Adrenal gland (tissue), 12 donors: ENCODE results near the gene IFT20. TPM values are rescaled to one million over a fixed set of nuclear protein-coding genes. Genes with fewer than 3 reads are reported as not detected.

Experiments
- DNase-seq, 7 donors: peaks; one replicate each; pipeline ENCODE4 v3.0.0-alpha.2; 2019 to 2020
- H3K27ac ChIP-seq, 5 donors: fragments of 200-600 bp; sonication (generic) in 4 of 5; 1 replicate in 3 of 5; 2 replicates in 2 of 5; pipeline versions ENCODE4 v1.5.1 to v1.8.0; 2016 to 2020; ENCODE audit warnings: mild to moderate bottlenecking in 1 of 5
- H3K27me3 ChIP-seq: fragments of 200-600 bp; 2 replicates; pipeline ENCODE4 v1.8.0; 2021
- H3K36me3 ChIP-seq, 2 donors: fragments of 200-600 bp; replicated peaks in 1 of 2; 1 replicate in 1 of 2; 2 replicates in 1 of 2; pipeline versions ENCODE4 v1.5.1 to v1.8.0; 2018 to 2022
- H3K4me1 ChIP-seq, 2 donors: fragments of 200-600 bp; replicated peaks in 1 of 2; 1 replicate in 1 of 2; 2 replicates in 1 of 2; pipeline versions ENCODE4 v1.5.1 to v1.8.0; 2018 to 2021
- H3K4me3 ChIP-seq, 4 donors: fragments of 200-600 bp; sonication (generic) in 3 of 4; one replicate each; pipeline ENCODE4 v1.5.1; 2016 to 2018
- H3K9me3 ChIP-seq, 3 donors: fragments of 200-600 bp; sonication (generic) in 1 of 3; replicated peaks in 1 of 3; 1 replicate in 2 of 3; 2 replicates in 1 of 3; pipeline versions ENCODE4 v1.5.1 to v1.8.0; 2016 to 2021
- POLR2A ChIP-seq, 2 donors: fragments of 450-650 bp; IDR thresholded peaks; one replicate each; pipeline ENCODE4 v1.6.1; 2017; ENCODE audit warnings: antibody characterized with exemption in 2 of 2, mild to moderate bottlenecking in 2 of 2, moderate library complexity in 1 of 2
- WGBS, 4 donors: extraction: QIAGEN DNeasy Blood & Tissue Kit in 2 of 4; methylation state at CpG; one replicate each; pipeline versions ENCODE4 v1.1.5 to v1.1.7; 2013 to 2017; 5-methylcytosine and 5-hydroxymethylcytosine counted together
- intact Hi-C, 2 donors: fragments of 100-400 bp; cut with DNase I; formaldehyde crosslinking; loops; one replicate each; pipeline versions ENCODE4 v1.14.1 to v1.15.0; 2022 to 2023
- polyA plus RNA-seq, 3 donors: library from polyadenylated mRNA; stranded (reverse); fragments of 200-250 nt in 2 of 3; fragments of 350-450 nt in 1 of 3; fragmentation: Illumina TruSeq in 1 of 3; extraction: RNeasy Lipid Tissue Mini Kit (QIAGEN cat#74804) in 1 of 3; gene quantifications; one replicate each; pipeline ENCODE4 v1.2.3, GENCODE V29; 2013 to 2014
- total RNA-seq, 9 donors: library from RNA; depleted of rRNA in 4 of 9; stranded (reverse); fragments of >200 nt in 4 of 9; fragments of 120-200 nt in 1 of 9; fragmentation: NEBNext Ultra II Directional in 1 of 9; extraction: Animal tissue kit (Norgen Biotek cat#: 25700) in 1 of 9; gene quantifications; one replicate each; pipeline versions ENCODE4 v1.1.0 to v1.2.4, GENCODE V29; 2013 to 2023
- TF ChIP-seq, protein P1 (sequence below), 6 experiments: fragments of 450-650 bp in 4 of 6; fragments of 200-600 bp in 2 of 6; sonication (generic) in 1 of 6; IDR thresholded peaks; 1 replicate in 5 of 6; 2 replicates in 1 of 6; pipeline versions ENCODE4 v1.5.1 to v1.8.0; 2016 to 2021; ENCODE audit warnings: antibody characterized with exemption in 6 of 6, mild to moderate bottlenecking in 2 of 6, moderate library complexity in 1 of 6
- donor health status: healthy with polysubstance abuse.
- donor health status: Bipolar disorder and iron deficiency.
- donor health status: DM: yes; HTN: yes; CAD: no.
- donor health status: DM: no; HTN: no; CAD: no.
- donor health status: DM: no; HTN: no; CAD: no.
- donor health status: DM: yes; HTN: yes; CAD: no.

The IFT20 gene
- total and polyA plus RNA-seq, 12 donors, result 24.5 to 100 (median 41.2) TPM

DNA sequence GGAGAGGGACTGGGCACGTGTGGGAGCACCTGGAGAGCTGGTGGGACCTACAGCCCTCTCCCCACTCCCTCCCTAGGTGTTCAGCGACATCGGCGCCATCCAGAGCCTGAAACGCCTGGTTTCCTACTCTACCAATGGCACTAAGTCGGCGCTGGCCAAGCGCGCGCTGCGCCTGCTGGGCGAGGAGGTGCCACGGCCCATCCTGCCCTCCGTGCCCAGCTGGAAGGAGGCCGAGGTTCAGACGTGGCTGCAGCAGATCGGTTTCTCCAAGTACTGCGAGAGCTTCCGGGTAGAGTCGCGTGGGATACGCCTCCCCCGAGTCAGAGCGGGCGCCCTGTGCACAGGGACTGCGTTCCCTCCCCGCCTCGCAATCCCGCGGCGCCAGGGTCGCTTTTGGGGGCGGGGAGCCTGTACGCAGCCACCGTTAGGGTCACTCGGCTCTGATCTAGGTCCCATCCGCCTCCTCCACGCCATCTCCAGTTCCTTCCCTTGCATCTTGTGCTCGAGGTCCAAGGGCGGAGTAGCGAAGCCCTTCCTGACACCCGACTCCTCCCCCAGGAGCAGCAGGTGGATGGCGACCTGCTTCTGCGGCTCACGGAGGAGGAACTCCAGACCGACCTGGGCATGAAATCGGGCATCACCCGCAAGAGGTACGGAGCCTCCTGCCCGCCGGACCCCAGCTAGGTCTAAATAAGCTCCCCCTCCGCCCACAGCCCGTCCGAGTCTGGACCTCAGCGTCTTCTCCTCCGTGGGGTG lies 49.2 kb upstream of the IFT20 start:
- intact Hi-C loops, result no loop called here
- peaks cover 0 to 24% of the 10 kb centered on the region in 2 donors for H3K36me3 ChIP-seq

DNA sequence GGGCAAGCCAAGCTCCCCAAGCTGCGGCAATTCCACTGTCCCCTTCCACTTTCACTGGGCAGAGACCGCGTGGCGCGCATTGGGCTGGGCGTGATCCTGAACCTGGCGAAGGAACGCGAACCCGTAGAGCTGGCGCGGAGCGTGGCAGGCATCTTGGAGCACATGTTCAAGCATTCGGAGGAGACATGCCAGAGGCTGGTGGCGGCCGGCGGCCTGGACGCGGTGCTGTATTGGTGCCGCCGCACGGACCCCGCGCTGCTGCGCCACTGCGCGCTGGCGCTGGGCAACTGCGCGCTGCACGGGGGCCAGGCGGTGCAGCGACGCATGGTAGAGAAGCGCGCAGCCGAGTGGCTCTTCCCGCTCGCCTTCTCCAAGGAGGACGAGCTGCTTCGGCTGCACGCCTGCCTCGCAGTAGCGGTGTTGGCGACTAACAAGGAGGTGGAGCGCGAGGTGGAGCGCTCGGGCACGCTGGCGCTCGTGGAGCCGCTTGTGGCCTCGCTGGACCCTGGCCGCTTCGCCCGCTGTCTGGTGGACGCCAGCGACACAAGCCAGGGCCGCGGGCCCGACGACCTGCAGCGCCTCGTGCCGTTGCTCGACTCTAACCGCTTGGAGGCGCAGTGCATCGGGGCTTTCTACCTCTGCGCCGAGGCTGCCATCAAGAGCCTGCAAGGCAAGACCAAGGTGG lies 46.0 kb upstream of the IFT20 start:
- Histone ChIP-seq H3K36me3 (no peaks in the 10 kb centered on the region), H3K4me1 (no peaks in the 10 kb centered on the region), H3K27me3 (no peaks in the 10 kb centered on the region), H3K9me3 (no peaks in the 10 kb centered on the region), H3K27ac (no peak overlapping the region), H3K4me3 (no peak overlapping the region)
- intact Hi-C loops, result no loop called here
- no peak for DNase-seq
- WGBS, 4 donors, result 40 to 66% (median 47%) methylated on average over 17 to 72 of the region's 72 CpGs
- TF ChIP-seq, protein P1, sequence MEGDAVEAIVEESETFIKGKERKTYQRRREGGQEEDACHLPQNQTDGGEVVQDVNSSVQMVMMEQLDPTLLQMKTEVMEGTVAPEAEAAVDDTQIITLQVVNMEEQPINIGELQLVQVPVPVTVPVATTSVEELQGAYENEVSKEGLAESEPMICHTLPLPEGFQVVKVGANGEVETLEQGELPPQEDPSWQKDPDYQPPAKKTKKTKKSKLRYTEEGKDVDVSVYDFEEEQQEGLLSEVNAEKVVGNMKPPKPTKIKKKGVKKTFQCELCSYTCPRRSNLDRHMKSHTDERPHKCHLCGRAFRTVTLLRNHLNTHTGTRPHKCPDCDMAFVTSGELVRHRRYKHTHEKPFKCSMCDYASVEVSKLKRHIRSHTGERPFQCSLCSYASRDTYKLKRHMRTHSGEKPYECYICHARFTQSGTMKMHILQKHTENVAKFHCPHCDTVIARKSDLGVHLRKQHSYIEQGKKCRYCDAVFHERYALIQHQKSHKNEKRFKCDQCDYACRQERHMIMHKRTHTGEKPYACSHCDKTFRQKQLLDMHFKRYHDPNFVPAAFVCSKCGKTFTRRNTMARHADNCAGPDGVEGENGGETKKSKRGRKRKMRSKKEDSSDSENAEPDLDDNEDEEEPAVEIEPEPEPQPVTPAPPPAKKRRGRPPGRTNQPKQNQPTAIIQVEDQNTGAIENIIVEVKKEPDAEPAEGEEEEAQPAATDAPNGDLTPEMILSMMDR (IDR thresholded peaks at IDR 0.05), result no peak
- no peak for TF ChIP-seq POLR2A (IDR thresholded peaks at IDR 0.05)

More for the DNA sequence above, 49.2 kb upstream of the IFT20 start:
- Histone ChIP-seq H3K27ac (no peak overlapping the region), H3K9me3 (no peaks in the 10 kb centered on the region), H3K27me3 (no peaks in the 10 kb centered on the region), H3K4me1 (no peaks in the 10 kb centered on the region), H3K4me3 (peak overlapping the region in 1 of 4 donors; percentile 51)
- WGBS, 4 donors, result 52 to 75% (median 59%) methylated on average over 11 to 56 of the region's 56 CpGs
- TF ChIP-seq, protein P1 (IDR thresholded peaks at IDR 0.05), result no peak
- TF ChIP-seq POLR2A (IDR thresholded peaks at IDR 0.05), result no peak
- DNase-seq, result peak in 3 of 7 donors; percentile 34 to 46 (median 42)

- no peak for TF ChIP-seq POLR2A (IDR thresholded peaks at IDR 0.05)
- TF ChIP-seq, protein P1 (IDR thresholded peaks at IDR 0.05), result no peak
- H3K4me3 ChIP-seq, result no peak overlapping the region
- WGBS, 4 donors, result 77 to 84% (median 81%) methylated on average over 10 of the region's 10 CpGs
- H3K9me3 ChIP-seq, result no peaks in the 10 kb centered on the region
- no peaks in the 10 kb centered on the region for H3K4me1 ChIP-seq
- intact Hi-C loops, result no loop called here
- no peak overlapping the region for H3K27ac ChIP-seq
- no peak for DNase-seq
- no peaks in the 10 kb centered on the region for H3K36me3 ChIP-seq
- H3K27me3 ChIP-seq, result no peaks in the 10 kb centered on the region
Measured at GRCh38 chr17:28379814-28380801, 44.8 kb upstream of the IFT20 start.

DNA sequence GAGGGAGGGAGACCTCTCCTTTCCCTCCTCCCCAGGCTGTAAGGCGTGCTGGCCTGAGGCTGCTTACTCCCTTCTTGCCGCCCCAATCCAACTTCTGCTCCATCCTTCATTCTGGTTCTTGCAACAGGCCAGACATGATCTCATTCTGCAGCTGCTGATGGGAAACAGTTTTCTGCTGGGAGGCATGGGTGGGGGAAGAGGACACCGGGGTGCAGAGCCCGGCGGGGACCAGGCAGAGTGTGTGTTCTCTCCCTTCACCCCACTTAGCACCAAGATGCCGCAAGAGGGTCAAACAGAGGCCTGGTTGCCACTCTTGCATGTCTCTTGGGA lies 37.6 kb upstream of the IFT20 start:
- TF ChIP-seq, protein P1 (IDR thresholded peaks at IDR 0.05), result no peak
- TF ChIP-seq POLR2A (IDR thresholded peaks at IDR 0.05), result no peak
- no peaks in the 10 kb centered on the region for H3K36me3 ChIP-seq
- no peaks in the 10 kb centered on the region for H3K27me3 ChIP-seq
- intact Hi-C loops, result no loop called here
- no peaks in the 10 kb centered on the region for H3K9me3 ChIP-seq
- WGBS, 4 donors, result 89 to 97% (median 92%) methylated on average over 6 of the region's 6 CpGs
- H3K4me3 ChIP-seq, result peak overlapping the region in 1 of 4 donors; percentile 76
- DNase-seq, result no peak
- H3K4me1 ChIP-seq, result peaks cover 33 to 34% of the 10 kb centered on the region in 2 donors
- H3K27ac ChIP-seq, result no peak overlapping the region
